ENCODE data around the gene INPPL1.

DNA sequence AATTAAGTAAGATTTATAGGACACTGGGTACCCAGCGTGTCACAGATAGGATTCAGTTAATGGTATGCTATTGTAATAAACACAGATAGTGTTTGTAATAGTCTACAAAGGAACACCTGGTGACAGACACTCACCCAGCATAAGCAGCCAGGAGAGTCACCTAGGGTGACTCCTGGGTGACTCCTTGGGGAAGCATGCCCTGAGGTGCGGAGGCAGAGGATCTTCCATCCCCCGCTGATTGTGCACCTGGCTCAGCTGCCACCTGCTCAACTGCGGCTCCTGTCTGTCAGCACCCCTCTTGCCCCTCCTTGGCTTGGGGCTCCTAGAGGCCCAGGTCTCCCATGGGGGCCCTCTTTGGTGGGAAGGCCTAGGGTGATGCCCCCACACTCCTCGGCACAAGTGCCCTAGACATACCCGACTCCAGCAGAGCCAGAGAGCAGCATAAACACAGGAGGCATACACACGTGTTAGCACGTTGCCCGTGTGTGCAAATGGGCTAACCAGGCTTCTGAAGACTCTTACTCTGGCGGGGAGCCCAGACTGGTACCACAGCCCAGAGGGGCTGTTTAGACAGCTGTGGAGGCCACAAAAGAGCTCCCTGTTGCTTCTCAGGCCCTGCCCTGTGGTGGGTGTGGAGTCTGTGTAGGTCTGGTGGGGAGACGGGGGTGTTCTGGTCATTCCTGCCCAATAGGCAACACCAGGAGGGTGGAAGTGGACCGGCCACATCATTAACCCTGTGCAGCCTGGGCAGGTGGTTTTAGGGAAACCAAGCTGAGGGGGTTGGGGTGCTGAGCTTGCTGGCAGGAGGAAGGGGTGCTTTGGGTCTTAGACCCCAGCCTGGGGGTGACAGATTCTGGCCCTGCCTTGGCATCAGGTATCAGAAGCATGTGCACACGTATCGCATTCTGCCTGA lies 3.0 kb downstream of the INPPL1 start:
- TF ChIP-seq, protein P1, sequence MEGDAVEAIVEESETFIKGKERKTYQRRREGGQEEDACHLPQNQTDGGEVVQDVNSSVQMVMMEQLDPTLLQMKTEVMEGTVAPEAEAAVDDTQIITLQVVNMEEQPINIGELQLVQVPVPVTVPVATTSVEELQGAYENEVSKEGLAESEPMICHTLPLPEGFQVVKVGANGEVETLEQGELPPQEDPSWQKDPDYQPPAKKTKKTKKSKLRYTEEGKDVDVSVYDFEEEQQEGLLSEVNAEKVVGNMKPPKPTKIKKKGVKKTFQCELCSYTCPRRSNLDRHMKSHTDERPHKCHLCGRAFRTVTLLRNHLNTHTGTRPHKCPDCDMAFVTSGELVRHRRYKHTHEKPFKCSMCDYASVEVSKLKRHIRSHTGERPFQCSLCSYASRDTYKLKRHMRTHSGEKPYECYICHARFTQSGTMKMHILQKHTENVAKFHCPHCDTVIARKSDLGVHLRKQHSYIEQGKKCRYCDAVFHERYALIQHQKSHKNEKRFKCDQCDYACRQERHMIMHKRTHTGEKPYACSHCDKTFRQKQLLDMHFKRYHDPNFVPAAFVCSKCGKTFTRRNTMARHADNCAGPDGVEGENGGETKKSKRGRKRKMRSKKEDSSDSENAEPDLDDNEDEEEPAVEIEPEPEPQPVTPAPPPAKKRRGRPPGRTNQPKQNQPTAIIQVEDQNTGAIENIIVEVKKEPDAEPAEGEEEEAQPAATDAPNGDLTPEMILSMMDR (IDR thresholded peaks at IDR 0.05): no peak
- TF ChIP-seq POLR2A (IDR thresholded peaks at IDR 0.05): no peak
